Heart right ventricle (tissue), 16 donors: ENCODE data around the gene C16orf54. TPM values are rescaled to one million over a fixed set of nuclear protein-coding genes. Genes with fewer than 3 reads are reported as not detected.
"Not testable (repeated sequence)": the region's sequence is repeated elsewhere in the genome, so short reads cannot be mapped to it uniquely, and the experiment has no call there.

Experiments
- ATAC-seq, 8 donors: fragments of 200-7000 bp; cut with Tn5 transposase; one replicate each; pipeline ENCODE4 v1.9.1; 2020; ENCODE audit warnings: mild to moderate bottlenecking in 8 of 8, moderate library complexity in 8 of 8, moderate number of reproducible peaks in 1 of 8
- DNase-seq, 2 donors: peaks; one replicate each; pipeline ENCODE4 v3.0.0-alpha.2; 2020
- H3K27ac ChIP-seq, 10 donors: fragments of 200-600 bp; sonication (generic) in 2 of 10; one replicate each; pipeline versions ENCODE4 v1.5.0 to v1.8.0; 2020 to 2022; ENCODE audit warnings: mild to moderate bottlenecking in 3 of 10
- H3K27me3 ChIP-seq, 7 donors: fragments of 200-600 bp; one replicate each; pipeline ENCODE4 v1.8.0; 2021 to 2022; ENCODE audit warnings: mild to moderate bottlenecking in 2 of 7
- H3K36me3 ChIP-seq, 9 donors: fragments of 200-600 bp; sonication (generic) in 1 of 9; one replicate each; pipeline versions ENCODE4 v1.5.0 to v1.8.0; 2020 to 2022; ENCODE audit warnings: mild to moderate bottlenecking in 2 of 9
- H3K4me1 ChIP-seq, 9 donors: fragments of 200-600 bp; sonication (generic) in 1 of 9; one replicate each; pipeline versions ENCODE4 v1.5.0 to v1.8.0; 2020 to 2022; ENCODE audit warnings: mild to moderate bottlenecking in 4 of 9
- H3K4me3 ChIP-seq, 10 donors: fragments of 200-600 bp; sonication (generic) in 2 of 10; one replicate each; pipeline versions ENCODE4 v1.5.0 to v1.8.0; 2020 to 2022; ENCODE audit warnings: mild to moderate bottlenecking in 7 of 10, moderate library complexity in 2 of 10
- H3K9me3 ChIP-seq, 11 donors: fragments of 200-600 bp in 10 of 11; sonication (generic) in 2 of 11; one replicate each; pipeline versions ENCODE4 v1.5.0 to v1.8.0; 2013 to 2022; ENCODE audit warnings: mild to moderate bottlenecking in 2 of 11, control low read depth in 1 of 11, moderate library complexity in 1 of 11
- WGBS, 2 donors: extraction: QIAGEN DNeasy Blood & Tissue Kit; methylation state at CpG; one replicate each; pipeline ENCODE4 v1.1.7; 2013; ENCODE audit warnings: inconsistent platforms in 1 of 2; 5-methylcytosine and 5-hydroxymethylcytosine counted together
- intact Hi-C, 10 donors: fragments of 100-400 bp; cut with DNase I; formaldehyde crosslinking; loops; one replicate each; pipeline versions ENCODE4 v1.11.1 to v1.14.2; 2022
- polyA plus RNA-seq, 2 donors: library from polyadenylated mRNA; stranded (reverse); fragments of 200-250 nt; gene quantifications; one replicate each; pipeline ENCODE4 v1.2.3, GENCODE V29; 2013
- total RNA-seq, 10 donors: library from RNA; stranded (reverse); fragmentation: NEBNext Ultra II Directional in 3 of 10; extraction: Animal tissue kit (Norgen Biotek cat#: 25700) in 3 of 10; gene quantifications; one replicate each; pipeline versions ENCODE4 v1.2.1 to v1.2.4, GENCODE V29; 2021 to 2023
- TF ChIP-seq, protein P1 (sequence below), 9 donors: fragments of 200-600 bp; sonication (generic) in 2 of 9; IDR thresholded peaks; one replicate each; pipeline versions ENCODE4 v1.5.0 to v1.8.0; 2021 to 2022; ENCODE audit warnings: antibody characterized with exemption in 9 of 9, mild to moderate bottlenecking in 5 of 9, moderate library complexity in 1 of 9
- donor health status: Arrhythmogenic right ventricular cardiomyopathy.
- donor health status: ischemic (EF 13 %, LVEDD 7.1; RV severe dilation, severe dysfunction).
- donor health status: healthy with polysubstance abuse.
- donor health status: DM: no; HTN: yes; CAD: no.
- donor health status: DM: no; HTN: no; CAD: no.
- donor health status: ischemic (EF 25% LVEDD 6.9; RV normal size, moderate dysfunction).
- donor health status: ischemic (EF 25% LVEDD 5.7; RV mildly dilated, moderate dysfunction).
- donor health status: healthy.
- donor health status: DM: yes; HTN: yes; CAD: no.
- donor health status: Ischemic cardiomyopathy.
- donor health status: ischemic (EF 35%, LVEDD 5.7; RV mildly dilated, moderate dysfunction).
- donor health status: nonischemic (EF 11% LVEDD 7.7; RV severe dilation, severe dysfunction).
- donor health status: DM: yes; HTN: yes; CAD: no.
- donor health status: PGD.
- donor health status: ischemic (EF 29% LVEDD 5.4; RV normal size, mild dysfunction).
- donor health status: nonischemic (EF 23%, LVEDD 6.1; RV moderate dilation, normal function).

Gene C16orf54
- total and polyA plus RNA-seq, 12 donors = 0.18 to 3.3 (median 0.53) TPM

DNA sequence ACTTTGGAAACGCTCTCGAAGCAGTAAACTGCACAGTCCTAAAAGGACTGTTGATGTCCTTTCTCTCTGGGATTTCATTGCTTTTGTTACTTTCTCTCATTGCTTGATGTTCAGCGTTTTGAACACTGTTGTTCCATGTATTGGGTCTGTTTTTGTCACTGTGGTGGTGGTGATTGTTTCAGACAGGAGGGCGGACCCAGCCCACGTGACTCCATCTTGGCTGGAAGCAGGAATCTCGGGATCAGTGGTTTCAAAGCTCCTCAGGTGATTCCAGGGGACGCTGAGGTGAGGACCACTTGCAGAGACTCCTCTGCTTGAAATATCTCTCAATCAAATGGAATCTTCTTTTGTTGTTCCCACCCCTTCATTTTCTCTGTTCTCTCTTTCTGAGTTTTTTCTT lies 18.3 kb downstream of the C16orf54 start:
- Histone ChIP-seq H3K27ac (no peak overlapping the region), H3K4me3 (no peak overlapping the region), H3K9me3 (no peaks in the 10 kb centered on the region), H3K4me1 (peaks cover 0 to 8% (median 0%) of the 10 kb centered on the region in 9 donors), H3K27me3 (peaks cover 0 to 5% (median 0%) of the 10 kb centered on the region in 7 donors), H3K36me3 (no peaks in the 10 kb centered on the region)
- DNase-seq = no peak
- intact Hi-C loops = loop anchor here in 2 of 10 donors (5.0 to 10.0 kb wide), 2 partner anchors 35 to 57 kb away; no protein-coding TSS in a partner anchor
- TF ChIP-seq, protein P1, sequence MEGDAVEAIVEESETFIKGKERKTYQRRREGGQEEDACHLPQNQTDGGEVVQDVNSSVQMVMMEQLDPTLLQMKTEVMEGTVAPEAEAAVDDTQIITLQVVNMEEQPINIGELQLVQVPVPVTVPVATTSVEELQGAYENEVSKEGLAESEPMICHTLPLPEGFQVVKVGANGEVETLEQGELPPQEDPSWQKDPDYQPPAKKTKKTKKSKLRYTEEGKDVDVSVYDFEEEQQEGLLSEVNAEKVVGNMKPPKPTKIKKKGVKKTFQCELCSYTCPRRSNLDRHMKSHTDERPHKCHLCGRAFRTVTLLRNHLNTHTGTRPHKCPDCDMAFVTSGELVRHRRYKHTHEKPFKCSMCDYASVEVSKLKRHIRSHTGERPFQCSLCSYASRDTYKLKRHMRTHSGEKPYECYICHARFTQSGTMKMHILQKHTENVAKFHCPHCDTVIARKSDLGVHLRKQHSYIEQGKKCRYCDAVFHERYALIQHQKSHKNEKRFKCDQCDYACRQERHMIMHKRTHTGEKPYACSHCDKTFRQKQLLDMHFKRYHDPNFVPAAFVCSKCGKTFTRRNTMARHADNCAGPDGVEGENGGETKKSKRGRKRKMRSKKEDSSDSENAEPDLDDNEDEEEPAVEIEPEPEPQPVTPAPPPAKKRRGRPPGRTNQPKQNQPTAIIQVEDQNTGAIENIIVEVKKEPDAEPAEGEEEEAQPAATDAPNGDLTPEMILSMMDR (IDR thresholded peaks at IDR 0.05) = no peak
- WGBS, 2 donors = 76 to 80% methylated on average over 7 of the region's 7 CpGs
- no peak for ATAC-seq

DNA sequence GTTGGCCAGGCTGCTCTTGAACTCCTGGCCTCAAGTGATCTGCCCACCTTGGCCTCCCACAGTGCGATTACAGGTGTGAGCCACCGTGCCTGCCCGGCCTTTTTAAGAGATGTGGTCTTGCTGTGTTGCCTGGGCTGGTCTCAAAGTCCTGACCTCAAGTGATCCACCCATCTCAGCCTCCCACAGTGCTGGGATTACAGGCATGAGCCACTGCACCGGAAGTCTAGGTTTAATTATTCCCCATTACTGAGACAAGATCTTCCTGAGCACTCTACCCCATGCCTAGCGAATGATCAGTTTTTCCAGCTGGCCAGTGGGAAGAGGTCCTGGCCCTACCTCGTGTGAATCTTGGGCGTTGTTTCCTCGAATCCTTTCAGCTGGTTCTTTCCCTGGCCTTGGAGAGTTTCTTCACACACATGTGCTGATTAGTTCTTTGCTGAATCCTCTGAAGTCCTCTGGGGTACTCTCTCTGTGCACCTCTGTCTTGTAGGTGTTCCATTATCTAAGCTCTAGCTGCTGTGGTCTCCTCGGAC lies 18.9 kb downstream of the C16orf54 start:
- H3K27ac ChIP-seq = no peak overlapping the region
- intact Hi-C loops = loop anchor here in 2 of 10 donors (5.0 to 10.0 kb wide), 2 partner anchors 35 to 58 kb away; no protein-coding TSS in a partner anchor
- H3K9me3 ChIP-seq = no peaks in the 10 kb centered on the region
- H3K4me1 ChIP-seq = peaks cover 0 to 8% (median 0%) of the 10 kb centered on the region in 9 donors
- TF ChIP-seq, protein P1 (IDR thresholded peaks at IDR 0.05) = no peak
- H3K4me3 ChIP-seq = no peak overlapping the region
- no peak for ATAC-seq
- peaks cover 0 to 5% (median 0%) of the 10 kb centered on the region in 7 donors for H3K27me3 ChIP-seq
- 77 to 83% methylated on average over 9 of the region's 9 CpGs for WGBS, 2 donors
- no peaks in the 10 kb centered on the region for H3K36me3 ChIP-seq
- DNase-seq = no peak

DNA sequence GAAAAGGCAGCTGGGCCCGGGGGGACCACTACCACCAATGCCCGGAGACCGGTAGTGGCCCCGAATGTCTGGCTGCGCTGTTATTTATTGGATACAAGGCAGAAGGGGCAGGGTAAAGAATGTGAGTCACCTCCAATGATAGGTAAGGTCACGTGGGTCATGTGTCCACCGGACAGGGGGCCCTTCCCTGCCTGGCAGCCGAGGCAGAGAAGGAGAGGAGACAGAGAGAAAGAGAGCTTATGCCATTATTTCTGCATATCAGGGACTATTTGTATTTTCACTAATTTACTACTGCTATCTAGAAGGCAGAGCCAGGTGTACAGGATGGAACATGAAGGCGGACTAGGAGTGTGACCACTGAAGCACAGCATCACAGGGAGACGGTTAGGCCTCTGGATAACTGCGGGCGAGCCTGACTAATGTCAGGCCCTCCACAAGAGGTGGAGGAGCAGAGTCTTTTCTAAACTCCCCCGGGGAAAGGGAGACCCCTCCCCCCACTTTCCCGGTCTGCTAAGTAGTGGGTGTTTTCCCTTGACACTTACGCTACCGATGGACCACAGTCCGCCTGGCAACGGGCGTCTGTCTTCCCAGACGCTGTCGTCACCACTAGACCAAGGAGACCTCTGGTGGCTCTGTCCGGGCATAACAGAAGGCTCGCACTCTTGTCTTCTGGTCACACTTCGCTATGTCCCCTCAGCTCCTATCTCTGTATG lies 24.5 kb downstream of the C16orf54 start:
- not testable (repeated sequence) for H3K9me3 ChIP-seq, H3K27me3 ChIP-seq, H3K4me1 ChIP-seq, H3K36me3 ChIP-seq, H3K27ac ChIP-seq
- intact Hi-C loops = loop anchor here in 1 of 10 donors (10.0 kb wide), 1 partner anchor 63 kb away; no protein-coding TSS in a partner anchor
- WGBS, 2 donors = 37 to 43% methylated on average over 22 to 23 of the region's 24 CpGs
- TF ChIP-seq, protein P1 (IDR thresholded peaks at IDR 0.05) = peak in 8 of 9 donors; percentile 21 to 68 (median 58)
- peak; percentile 64 to 84 (median 79) for ATAC-seq
- peak overlapping the region in 1 of 10 donors; percentile 7 for H3K4me3 ChIP-seq
- peak; percentile 63 to 70 for DNase-seq

DNA sequence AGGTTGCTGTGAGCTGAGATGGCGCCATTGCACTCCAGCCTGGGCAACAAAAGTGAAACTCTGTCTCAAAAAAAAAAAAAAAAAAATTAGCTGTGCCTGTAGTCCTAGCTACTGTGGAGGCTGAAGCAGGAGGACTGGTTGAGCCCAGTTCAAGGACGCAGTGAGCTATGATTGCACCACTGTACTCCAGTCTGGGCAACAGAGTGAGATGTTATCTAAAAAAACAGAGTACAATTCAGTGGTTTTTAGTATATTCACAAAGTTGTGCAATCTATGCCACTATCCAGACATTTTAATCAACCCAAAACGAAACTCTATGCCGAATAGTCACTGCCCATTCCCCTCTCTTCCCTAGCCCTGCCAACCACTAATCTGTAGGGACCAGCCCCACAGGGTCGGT lies 25.1 kb downstream of the C16orf54 start:
- ATAC-seq = no peak
- intact Hi-C loops = loop anchor here in 1 of 10 donors (10.0 kb wide), 1 partner anchor 64 kb away; no protein-coding TSS in a partner anchor
- no peak overlapping the region for H3K27ac ChIP-seq
- TF ChIP-seq, protein P1 (IDR thresholded peaks at IDR 0.05) = no peak
- WGBS, 2 donors = 77 to 79% methylated on average over 5 of the region's 5 CpGs
- DNase-seq = no peak
- H3K27me3 ChIP-seq = no peaks in the 10 kb centered on the region
- peaks cover 0 to 3% (median 0%) of the 10 kb centered on the region in 9 donors for H3K4me1 ChIP-seq
- no peaks in the 10 kb centered on the region for H3K9me3 ChIP-seq
- no peak overlapping the region for H3K4me3 ChIP-seq
- H3K36me3 ChIP-seq = no peaks in the 10 kb centered on the region
